Suppressor macrophage treated with lipopolysaccharide for 1 hour (primary cell): ENCODE results near the gene SLC19A3.
"Not testable (repeated sequence)": the region's sequence is repeated elsewhere in the genome, so short reads cannot be mapped to it uniquely, and the experiment has no call there.

Source experiments
- DNase-seq, 3 donors: peaks; one replicate each; pipeline ENCODE4 v3.0.0-alpha.2; 2020 to 2022

SLC19A3 gene

GRCh38 chr2:227717687-227718567 lies at the start of gene SLC19A3:
Gene SLC19A3, minus strand, starts transcription at chr2:227718028. Its CDS starts 15,710 bp downstream, at chr2:227702318.
- DNase-seq: peak; percentile 13 to 44 (median 20)

GRCh38 chr2:227766373-227766883 lies 48.6 kb upstream of the SLC19A3 start:
- peak; percentile 75 to 80 (median 76) for DNase-seq

- no peak for DNase-seq
Observed at GRCh38 chr2:227765788-227766372, 48.1 kb upstream of the SLC19A3 start.

- DNase-seq: no peak
Observed at GRCh38 chr2:227761740-227762476, 44.1 kb upstream of the SLC19A3 start.

- no peak for DNase-seq
Observed at GRCh38 chr2:227759411-227760118, 41.7 kb upstream of the SLC19A3 start.

GRCh38 chr2:227756261-227756660 lies 38.4 kb upstream of the SLC19A3 start:
- DNase-seq: not testable (repeated sequence)

- DNase-seq: peak in 2 of 3 donors; percentile 11 to 23
Observed at GRCh38 chr2:227748079-227748478, 30.3 kb upstream of the SLC19A3 start.

- DNase-seq: no peak
Observed at GRCh38 chr2:227745594-227745993, 27.8 kb upstream of the SLC19A3 start, which contains the start of gene SCYGR8. Gene SCYGR8, plus strand, starts transcription at chr2:227745894. Its CDS starts 0 bp downstream, at chr2:227745894.

GRCh38 chr2:227740705-227741104 lies 22.9 kb upstream of the SLC19A3 start:
- peak in 2 of 3 donors; percentile 8 to 18 for DNase-seq

- DNase-seq: no peak
Observed at GRCh38 chr2:227739351-227739750, 21.5 kb upstream of the SLC19A3 start.

GRCh38 chr2:227728035-227728434 lies 10.2 kb upstream of the SLC19A3 start, which contains the start of gene SCYGR7:
Gene SCYGR7, plus strand, starts transcription at chr2:227728335. Its CDS starts 0 bp downstream, at chr2:227728335.
- DNase-seq: no peak

- DNase-seq: no peak
Observed at GRCh38 chr2:227724394-227725039, 6.7 kb upstream of the SLC19A3 start, which contains the start of gene SCYGR6. Gene SCYGR6, minus strand, starts transcription at chr2:227724757. Its CDS starts 0 bp downstream, at chr2:227724757.

GRCh38 chr2:227722821-227723220 lies 5.0 kb upstream of the SLC19A3 start:
- DNase-seq: not testable (repeated sequence)

- peak; percentile 22 to 23 (median 22) for DNase-seq
Observed at GRCh38 chr2:227720680-227721079, 2.9 kb upstream of the SLC19A3 start.

GRCh38 chr2:227719641-227720040 lies 1.8 kb upstream of the SLC19A3 start:
- no peak for DNase-seq

GRCh38 chr2:227716501-227716900 lies 1.3 kb downstream of the SLC19A3 start:
- DNase-seq: no peak

GRCh38 chr2:227713291-227713690 lies 4.5 kb downstream of the SLC19A3 start:
- peak in 1 of 3 donors; percentile 2 for DNase-seq

GRCh38 chr2:227710986-227711385 lies 6.8 kb downstream of the SLC19A3 start:
- DNase-seq: no peak

GRCh38 chr2:227707390-227707789 lies 10.4 kb downstream of the SLC19A3 start:
- DNase-seq: no peak

- DNase-seq: no peak
Observed at GRCh38 chr2:227706859-227707258, 11.0 kb downstream of the SLC19A3 start.

- no peak for DNase-seq
Observed at GRCh38 chr2:227703961-227704360, 13.9 kb downstream of the SLC19A3 start.
